HG03457 (cell line): ENCODE measurements around the gene BCAR1.
"Not testable (repeated sequence)": the region's sequence is repeated elsewhere in the genome, so short reads cannot be mapped to it uniquely, and the experiment has no call there.

ENCODE experiments used
- ATAC-seq: cut with Tn5 transposase; IDR thresholded peaks from one replicate; pipeline ENCODE4 v1.9.1; 2021; ENCODE audit warnings: moderate number of reproducible peaks; ENCODE audit not compliant: unreplicated experiment

The BCAR1 gene

DNA sequence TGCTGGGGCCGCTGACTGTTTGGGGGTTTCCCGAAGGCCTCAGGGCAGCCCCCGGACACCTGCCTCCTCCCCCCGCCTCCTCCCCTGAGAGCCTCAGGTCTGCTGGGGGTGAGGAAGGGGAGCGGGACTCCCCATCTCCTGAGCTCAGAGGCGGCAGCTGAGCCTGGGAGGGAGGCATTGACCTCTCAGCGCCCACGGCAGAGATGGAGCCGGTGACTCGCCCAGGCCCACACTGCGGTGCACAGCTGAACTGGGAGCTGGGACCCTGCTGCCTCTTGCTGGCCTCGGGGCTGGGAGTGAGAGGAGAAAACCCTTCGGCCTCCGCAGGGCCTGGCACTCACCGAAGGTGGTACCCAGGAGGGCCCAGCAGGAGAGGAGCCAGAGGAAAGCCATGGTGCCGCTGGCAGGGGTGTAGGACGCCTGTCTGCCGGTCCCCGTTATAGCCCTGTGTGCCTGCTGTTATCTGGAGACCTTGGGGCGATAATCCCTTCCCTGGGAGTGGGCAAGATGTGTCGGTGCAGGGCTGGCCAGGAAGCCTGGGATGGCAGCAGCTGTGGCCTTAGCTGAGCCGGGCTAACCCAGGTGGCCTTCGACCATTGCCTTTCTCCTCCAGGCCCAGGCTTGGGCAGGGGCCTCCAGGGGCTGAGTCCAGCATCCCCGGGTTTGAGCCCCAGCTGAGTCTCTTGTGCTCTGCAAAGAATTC, 44.5 kb downstream of the BCAR1 start, which contains the start of gene CTRB2:
TSS of gene CTRB2 (minus strand) at position 413 of the 703 bp plus-strand sequence. CDS start at position 393, 20 bp downstream.
- no peak for ATAC-seq

DNA sequence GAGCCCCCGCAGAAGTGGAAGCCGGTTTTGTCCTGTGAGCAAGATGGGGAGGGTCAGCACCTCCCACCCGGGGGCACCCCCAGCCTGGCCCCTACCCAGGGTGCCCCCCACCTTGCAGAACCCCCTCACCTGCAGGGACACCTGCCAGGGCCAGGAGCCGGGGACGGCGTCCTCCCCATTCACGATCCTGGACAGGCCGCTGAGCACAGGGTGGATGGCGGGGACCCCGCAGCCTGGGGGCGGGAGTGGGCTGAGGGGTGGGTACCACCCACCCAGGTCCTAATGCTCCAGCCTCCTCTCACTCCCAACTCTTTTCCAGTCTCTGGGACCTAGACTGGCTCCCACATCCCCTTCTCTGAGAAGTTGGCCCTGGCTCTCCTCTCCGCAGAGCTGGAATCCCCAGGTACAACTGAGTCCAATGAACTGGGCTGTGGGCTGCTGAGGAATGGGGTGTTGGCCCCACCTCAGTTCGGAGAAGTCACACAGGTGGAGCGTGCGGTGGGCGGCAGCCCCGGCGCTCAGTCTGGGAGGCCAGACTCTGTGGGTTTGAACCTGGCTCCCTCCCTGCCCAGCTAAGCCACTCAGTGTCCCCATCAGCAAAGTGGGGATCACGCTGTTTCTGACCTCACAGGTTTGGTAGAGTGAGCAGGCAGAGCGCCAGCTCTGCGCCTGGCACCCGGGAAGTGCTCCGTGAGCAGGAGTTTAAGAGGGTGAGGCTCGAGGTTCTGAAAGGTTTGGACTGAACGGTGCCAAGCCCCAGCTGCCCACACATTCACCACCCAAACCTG, 45.3 kb downstream of the BCAR1 start:
- ATAC-seq: not testable (repeated sequence)

DNA sequence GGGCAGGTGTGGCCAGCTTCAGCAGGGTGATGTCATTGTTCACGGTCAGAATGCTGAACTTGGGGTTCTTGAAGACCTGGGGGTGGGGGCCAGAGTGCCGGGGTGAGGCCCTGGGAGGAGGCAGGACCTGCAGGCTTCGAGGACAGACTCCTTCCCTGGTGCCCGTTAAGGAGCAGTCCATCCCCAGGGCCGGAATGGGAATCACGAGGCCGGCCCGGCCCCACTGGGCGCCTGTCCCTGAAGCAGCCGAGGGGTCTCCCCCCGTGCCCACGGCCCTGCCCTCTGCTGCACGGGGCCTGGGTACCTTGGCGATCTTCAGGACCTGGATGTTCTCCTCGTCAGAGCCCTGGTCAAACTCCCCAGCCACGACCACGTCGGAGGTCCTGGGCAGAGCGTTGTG, 46.0 kb downstream of the BCAR1 start:
- ATAC-seq: not testable (repeated sequence)

DNA sequence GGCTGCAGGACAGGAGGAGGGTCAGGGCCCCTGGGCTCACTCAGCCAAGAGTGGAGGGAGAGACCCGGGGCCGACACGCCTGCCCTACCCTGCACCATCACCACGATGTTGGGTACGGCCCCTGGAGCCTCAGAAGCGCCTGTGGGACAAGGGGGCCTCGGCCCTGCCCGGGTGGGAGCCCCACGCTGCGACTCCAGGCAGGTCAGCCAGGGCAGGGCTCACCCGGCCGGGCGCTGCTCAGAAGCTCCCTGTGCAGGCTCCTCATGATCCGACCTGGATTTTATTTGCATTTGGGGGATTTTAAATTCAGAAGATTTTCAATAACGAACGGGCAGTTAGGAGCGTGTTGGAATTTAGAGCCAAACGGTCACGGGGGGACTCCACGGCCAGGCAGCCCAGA, 46.5 kb downstream of the BCAR1 start:
- ATAC-seq: not testable (repeated sequence)

DNA sequence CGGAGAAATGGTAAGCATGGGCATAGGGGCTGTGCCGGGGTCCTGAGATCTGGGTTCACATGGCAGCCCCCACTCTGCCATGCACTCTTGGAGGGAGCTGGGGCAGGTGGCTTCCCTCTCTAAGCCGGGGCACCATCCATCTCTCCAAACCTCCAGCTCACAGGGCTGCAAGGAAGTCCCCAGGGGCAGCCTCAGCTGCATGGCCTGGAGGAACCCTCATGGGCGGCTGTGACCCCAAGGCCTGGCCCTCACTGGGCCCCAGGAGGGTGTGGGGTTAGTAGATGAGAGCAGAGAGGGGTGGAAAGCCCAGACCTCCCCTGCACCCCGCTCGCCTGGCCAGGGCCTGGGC, 47.0 kb downstream of the BCAR1 start:
- ATAC-seq: no peak

DNA sequence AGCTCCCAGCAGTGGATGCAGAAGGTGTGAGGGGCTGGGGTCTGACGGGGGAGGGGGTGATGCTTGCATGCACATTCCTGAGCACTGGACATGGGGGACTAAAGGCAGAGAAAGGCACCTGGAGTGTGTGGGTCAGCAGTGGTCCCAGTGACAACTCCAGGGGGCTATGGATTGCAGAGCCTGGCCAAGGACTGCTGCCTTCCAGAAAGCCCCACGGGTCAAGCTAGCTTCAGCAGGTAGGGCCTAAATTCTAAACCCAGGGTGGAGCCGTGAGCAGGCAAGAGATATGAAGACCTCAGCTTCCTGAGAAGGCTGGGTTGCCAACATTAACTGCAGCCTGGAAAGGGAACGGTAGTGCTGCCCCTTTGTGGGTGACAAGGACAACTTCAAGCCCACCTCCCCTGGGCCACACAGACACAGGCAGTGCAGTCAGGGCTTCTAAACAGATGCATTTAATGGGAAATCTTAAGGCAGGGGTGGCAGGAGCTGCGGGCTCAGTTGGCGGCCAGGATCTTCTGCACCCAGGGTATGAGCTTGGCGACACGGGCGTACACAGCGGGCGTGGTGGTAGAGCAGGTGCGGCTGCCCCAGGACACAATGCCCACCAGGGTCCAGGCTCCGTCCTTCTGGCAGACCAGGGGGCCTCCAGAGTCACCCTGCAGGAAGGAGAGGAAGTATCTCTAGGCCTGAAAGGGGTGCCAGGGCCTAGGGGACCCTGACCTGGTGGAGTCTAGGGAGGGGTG, 47.6 kb downstream of the BCAR1 start:
- ATAC-seq: no peak

DNA sequence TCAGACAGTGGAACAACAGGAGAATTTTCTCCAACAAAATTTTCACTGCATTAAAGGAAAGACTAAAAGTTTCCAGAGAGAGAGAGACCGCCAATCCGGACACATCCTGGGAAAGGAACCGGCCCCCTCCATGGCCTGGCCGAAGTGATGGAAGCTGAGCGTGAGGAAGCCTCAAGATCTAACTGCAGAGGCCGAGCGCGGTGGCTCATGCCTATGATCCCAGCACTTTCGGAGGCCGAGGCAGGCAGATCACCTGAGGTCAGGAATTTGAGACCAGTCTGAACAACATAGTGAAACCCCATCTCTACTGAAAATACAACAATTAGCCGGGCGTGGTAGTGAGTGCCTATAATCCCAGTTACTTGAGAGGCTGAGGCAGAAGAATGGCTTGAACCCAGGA, 48.3 kb downstream of the BCAR1 start:
- no peak for ATAC-seq

DNA sequence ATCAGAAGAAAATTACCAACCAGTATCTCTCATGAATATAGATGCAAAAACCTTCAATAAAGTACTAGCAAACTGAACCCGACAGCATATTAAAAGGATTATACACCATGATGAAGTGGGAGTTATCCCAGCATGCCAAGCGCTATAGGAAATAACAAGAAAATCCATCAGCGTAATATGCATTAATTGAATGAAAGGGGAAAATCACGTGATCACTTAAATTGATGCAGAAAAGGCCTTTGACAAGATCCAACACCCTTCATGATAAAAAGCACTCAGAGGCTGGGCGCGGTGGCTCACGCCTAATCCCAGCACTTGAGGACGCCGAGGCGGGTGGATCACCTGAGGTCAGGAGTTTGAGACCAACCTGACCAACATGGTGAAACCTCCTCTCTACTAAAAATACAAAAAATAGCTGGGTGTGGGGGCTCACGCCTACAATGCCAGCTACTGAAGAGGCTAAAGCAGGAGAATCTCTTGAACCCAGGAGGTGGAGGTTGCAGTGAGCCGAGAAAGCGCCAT, 49.3 kb downstream of the BCAR1 start:
- ATAC-seq: no peak

DNA sequence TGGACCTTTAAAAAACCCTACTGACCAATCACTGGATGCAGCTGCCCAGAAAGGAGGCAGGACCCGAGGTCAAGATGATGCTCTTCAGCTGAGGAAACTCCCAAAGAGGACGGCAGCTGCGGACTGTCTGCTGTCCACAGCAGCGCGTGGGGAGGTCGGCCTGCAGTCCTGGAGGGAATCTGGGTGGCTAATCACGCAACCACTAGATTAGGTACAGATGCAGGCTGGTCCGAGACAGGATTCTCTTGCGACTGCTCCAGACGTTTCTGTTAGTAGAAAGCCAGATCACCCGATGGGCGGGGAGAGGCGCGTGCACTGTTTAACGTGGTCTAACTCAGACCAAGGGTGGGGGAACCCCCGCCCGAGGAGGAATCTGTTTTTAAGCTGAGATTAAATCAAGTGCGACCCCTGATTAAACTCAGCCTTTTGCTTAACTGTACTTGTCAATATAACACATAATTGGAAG, 53.3 kb downstream of the BCAR1 start:
- no peak for ATAC-seq

DNA sequence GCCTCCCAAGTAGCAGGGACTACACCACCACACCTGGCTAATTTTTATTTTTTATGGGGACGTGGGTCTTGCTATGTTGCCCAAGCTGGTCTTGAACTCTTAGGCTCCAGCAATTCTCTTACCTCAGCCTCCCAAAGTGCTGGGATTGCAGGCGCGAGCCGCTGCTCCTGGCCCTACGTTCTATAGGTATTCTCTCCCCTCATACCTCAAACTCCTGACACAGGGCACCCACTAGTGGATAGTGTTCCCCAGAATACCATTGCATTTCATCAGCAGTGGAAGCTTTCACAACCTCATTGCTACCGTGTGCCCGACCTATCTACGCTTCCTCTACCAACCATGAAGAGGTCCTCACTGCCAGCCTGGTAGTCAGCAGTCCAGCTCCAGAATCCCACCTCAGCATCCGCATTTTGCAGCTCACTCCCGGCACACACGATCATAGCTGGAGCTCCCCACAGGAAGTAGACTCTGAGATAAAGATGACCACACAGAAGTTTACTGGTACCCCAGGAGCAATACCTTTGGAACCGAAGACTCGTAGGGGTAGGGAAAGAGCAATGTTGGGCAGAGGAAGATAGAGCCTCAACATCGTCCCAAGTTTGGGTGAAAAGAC, 53.8 kb downstream of the BCAR1 start:
- no peak for ATAC-seq

DNA sequence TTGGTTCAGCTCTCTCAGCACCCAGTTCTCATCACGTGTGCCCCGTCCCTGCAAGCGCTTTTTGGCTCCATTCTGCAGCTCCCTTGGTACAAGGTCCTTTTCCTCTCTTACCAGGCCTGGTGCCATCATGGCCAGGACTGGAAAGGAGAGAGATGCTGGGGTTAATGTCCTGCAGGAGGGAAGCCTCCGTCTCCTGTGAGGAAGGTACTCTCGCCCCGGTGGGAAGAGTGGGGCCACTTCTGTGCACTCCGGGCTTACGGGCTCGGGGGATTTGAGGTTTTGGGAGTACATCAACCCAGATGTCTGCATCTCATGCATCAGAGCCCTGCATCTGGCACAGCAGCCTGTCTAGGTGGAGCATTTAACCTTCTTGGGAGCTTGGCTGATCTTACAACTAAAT, 54.6 kb downstream of the BCAR1 start:
- no peak for ATAC-seq

DNA sequence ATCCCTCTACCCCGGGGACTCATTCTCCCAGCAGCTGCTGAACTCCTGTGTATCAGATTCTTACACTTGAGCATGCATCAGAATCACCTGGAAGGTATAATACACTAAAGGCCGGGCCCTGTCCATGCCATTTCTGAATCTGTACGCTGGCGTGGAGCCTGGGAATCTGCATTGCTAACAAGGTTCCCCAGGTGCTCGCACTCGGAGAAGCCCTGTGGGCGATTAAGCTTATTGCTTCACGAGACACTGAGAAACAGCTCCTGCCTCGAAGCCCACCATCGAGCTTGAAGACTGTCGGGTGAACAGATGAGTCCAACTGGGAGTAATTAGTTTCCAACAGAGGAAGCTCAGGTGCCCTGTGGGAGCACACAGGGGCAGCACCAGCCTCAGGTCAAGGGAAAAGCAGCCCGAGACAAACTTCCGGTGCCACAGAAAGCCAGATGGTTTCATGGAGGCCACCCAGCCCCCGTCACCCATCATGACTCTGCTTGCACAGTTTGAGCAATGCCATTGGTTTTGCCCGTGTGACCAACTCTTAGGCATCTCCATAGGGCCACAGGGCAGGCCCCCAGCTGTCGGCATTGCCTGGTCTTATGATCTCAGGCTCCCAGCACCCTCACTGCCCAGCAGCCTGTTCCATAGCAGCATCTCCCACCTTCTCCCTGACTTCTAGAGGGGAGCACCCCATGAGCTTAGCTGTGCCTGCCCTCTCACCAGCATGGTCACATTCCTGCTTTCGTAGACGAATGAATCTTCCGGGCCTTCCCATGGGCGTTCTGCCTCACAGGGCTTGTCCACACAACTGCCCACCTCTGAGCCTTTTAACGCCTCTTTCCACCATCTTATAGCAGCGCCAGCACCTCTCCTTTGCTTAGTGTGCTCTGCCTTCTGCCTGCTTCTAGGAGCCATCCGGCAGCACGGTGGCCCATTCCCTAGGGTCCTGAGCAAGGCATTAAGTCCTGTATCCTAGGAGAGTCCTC, 55.3 kb downstream of the BCAR1 start:
- no peak for ATAC-seq

DNA sequence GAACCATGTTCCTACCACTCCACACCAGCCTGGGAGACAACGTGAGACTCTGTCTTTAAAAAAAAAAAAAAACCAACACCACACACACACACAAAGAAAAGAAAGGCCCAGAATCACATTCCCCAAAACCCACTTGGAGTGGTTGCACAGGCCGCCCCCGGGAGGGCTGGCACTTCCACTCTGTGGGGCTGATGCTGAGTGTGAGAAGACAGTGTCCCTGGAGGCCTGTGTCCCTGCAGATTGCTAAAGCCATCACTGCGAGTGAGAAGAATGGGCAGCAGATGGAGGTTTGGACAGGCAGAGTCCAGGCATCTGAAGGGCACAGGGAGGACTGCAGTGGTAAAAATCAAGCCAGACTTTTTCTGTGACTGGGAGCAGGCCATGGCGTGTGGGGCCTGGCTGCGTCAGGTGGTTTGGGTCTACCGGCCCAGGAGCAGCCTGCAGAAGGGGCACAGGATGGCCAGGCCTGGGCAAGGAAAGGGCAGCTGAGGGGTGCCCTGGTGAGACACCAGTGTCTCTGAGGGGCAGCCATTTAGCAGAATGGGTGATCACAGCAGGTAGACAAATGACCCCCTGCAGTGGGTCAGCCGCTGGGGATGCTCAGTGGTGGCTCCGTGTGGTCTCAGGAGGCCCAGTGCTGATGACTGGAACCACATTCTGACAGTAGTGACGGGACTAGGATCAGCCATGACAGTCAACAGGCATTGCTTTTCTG, 57.5 kb downstream of the BCAR1 start:
- ATAC-seq: no peak

DNA sequence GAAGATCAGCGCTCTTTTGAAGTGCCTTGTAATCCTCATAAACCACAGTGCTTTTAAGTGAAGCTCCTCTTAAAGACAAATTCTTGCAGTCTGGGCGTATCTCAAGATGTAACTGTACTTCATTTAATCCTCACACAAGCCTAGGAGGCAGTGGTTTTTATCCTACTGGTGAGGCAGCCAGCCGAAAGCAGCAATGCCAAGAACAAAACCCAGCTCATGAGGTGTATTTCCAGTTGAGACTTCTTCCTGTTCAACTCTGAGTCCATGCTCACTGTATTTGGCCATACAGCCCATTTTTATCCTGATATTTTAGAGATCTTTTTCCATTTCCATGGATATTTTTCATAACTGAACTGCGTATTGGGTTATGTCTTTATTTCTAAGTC, 58.2 kb downstream of the BCAR1 start:
- no peak for ATAC-seq

DNA sequence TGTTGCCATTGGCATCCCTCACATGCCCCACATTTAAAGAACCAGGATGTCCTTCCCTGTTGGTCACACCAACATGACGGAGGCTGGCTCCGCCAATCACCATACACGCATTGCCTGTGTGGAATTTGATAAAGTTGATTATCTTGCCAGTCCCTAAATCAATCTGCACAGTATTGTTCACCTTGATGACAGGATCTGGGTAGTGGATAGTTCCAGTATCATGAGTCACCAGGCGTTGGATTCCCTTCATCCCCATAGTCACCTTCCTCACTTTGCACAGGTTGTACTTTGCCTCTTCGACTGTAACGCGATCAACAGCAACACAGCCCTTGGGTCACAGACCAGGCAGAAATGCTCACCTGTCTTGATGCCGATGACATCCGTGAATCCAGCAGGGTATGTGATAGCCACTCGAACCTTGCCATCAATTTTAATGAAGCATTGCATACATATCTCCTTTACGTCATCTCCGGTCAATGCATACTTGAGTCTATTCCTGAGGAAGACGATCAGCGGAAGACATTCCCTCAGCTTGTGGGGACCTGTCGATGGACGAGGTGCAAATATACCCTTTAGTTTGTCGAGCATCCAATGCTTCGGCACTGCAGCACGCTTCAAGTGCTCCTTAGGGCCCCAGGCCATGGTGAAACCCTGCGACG, 58.7 kb downstream of the BCAR1 start:
- ATAC-seq: no peak

DNA sequence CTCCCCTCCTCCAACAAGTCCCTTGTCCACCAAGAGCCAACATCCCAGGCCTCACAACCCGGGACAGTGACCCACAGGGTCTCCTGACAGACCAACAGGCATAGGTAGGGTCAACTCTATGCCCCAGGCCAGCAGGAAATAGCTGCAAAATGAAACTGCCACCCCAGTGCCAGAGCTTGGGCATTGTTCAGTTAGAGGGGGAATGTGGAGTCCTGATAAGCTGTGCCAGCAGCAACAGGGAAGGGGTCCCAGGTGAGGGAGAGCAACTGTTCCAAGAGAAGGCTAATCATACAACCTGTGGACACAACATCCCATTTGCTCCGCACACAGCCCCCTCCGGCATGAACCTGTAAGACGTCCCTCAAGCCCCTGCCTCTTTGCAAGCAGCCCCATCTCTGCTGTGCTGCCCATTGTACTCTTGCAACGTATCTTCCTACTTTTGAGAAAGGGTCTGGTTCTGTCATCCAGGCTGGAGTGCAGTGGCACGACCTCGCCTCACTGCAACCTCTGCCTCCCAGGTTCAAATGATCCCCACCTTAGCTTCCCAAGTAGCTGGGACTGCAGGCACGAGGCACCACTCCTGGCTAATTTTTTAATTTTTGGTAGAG, 61.7 kb downstream of the BCAR1 start:
- no peak for ATAC-seq

DNA sequence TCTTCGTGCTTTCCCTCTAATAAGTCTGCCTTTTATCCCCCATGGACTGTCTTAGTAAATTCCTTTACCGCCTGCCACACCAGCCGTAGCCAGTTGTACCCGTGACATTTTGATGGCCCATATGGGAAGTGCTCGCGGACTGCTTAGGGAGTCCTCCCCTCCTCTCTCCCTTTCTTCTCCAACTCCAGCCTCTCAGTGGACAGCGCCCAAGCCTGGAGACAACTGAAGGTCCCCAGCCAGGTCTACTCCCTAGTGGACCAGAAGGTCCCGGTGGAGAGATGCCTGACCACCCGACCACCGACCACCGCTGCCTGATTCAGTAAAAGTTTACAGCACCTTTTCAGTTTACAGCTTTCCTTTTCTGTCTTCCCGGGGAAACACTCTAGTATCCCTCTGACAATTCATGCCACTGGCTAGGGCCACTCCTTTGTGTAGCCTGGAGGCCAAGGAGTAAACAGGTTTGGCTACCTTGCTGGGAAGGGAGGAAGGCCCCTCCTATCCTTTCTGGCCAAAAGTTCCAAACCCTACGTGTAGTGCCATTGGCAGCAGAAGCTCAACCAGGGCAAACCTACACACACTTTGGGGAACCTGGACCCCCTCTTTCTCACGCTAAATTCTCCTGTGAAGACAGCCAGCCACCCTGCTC, 62.5 kb downstream of the BCAR1 start:
- ATAC-seq: no peak

DNA sequence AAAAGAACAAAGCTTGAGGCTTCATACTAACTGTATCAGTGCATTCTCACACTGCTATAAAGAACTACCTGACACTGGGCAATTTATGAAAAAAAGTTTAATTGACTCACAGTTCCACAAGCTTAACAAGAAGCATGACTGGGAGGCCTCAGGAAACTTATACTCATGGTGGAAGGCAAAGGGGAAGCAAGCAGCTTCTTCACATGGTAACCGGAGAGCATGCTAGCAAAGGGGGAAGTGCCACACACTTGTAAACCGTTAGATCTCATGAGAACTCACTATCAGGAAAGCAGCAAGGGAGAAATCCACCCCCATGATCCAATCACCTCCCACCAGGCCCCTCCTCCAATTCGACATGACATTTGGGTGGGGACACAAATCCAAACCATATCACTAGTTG, 69.8 kb downstream of the BCAR1 start:
- no peak for ATAC-seq
